Measurements from ENCODE around the gene CPSF4.

- TF ChIP-seq CTCF (IDR thresholded peaks at IDR 0.05 in 4 of 5, conservative IDR thresholded peaks at IDR 0.05 in 1 of 5), result no peak
- no peak for TF ChIP-seq POLR2A (IDR thresholded peaks at IDR 0.05)
Observed at GRCh38 chr7:99418260-99418659, 20.5 kb upstream of the CPSF4 start.

Measured in gastrocnemius medialis (tissue), 4 donors.